Testis (tissue), 2 donors: ENCODE data around the gene PPP1R3A.

Source experiments
- CTCF ChIP-seq, 3 experiments: fragments of 450-650 bp in 2 of 3; fragments of 200-600 bp in 1 of 3; sonication (generic) in 1 of 3; IDR thresholded peaks; one replicate each; pipeline ENCODE4 v1.5.1; 2016 to 2019; ENCODE audit warnings: antibody characterized with exemption in 3 of 3, mild to moderate bottlenecking in 2 of 3, moderate library complexity in 1 of 3
- POLR2A ChIP-seq: fragments of 450-650 bp; IDR thresholded peaks from one replicate; pipeline ENCODE4 v1.6.1; 2017; ENCODE audit warnings: antibody characterized with exemption, mild to moderate bottlenecking, moderate library complexity

- no peak for TF ChIP-seq CTCF (IDR thresholded peaks at IDR 0.05)
- TF ChIP-seq POLR2A: no peak
Observed at GRCh38 chr7:113917840-113918239, 969 bp downstream of the PPP1R3A start.
